ENCODE data around the gene ACTL7B. TPM values are rescaled to one million over a fixed set of nuclear protein-coding genes. Genes with fewer than 3 reads are reported as not detected.

The ACTL7B gene
- total and polyA plus RNA-seq, 2 donors (not counting 1 experiment from before 2014, with no cell fraction given) = 0.07 TPM; not detected in 1

- Histone ChIP-seq H3K27me3 (replicated peaks in 1 of 4; ENCODE audit: control extremely low read depth in 1 of 4, control insufficient read depth in 3 of 4, insufficient read depth in 4 of 4, low read length in 3 of 4) (no peaks in the 10 kb centered on the region), H4K20me1 (ENCODE audit: control insufficient read depth, insufficient read depth, low read length, poor library complexity, severe bottlenecking) (no peaks in the 10 kb centered on the region), H3K9ac (ENCODE audit: low read length) (no peak overlapping the region), H3K9me3 (ENCODE audit: control extremely low read depth in 1 of 3, control insufficient read depth in 2 of 3, insufficient read depth in 1 of 3, low read length in 2 of 3) (no peaks in the 10 kb centered on the region), H3K4me1 (ENCODE audit: control insufficient read depth in 2 of 2, insufficient read depth in 2 of 2, low read length in 2 of 2) (no peaks in the 10 kb centered on the region), H3K4me3 (ENCODE audit: control extremely low read depth in 1 of 5, extremely low read depth in 1 of 5, insufficient read depth in 1 of 5, low read depth in 2 of 5, low read length in 4 of 5) (no peak overlapping the region), H3K79me2 (ENCODE audit: control insufficient read depth, insufficient read depth, low read length) (no peaks in the 10 kb centered on the region), H3K36me3 (replicated peaks in 1 of 2; ENCODE audit: control extremely low read depth in 1 of 2, control insufficient read depth in 1 of 2, extremely low read depth in 1 of 2, insufficient read depth in 2 of 2, low read length in 1 of 2) (no peaks in the 10 kb centered on the region), H2AFZ (ENCODE audit: insufficient read depth, low read depth, low read length, poor library complexity, severe bottlenecking) (no peak overlapping the region), H3K4me2 (replicated peaks; ENCODE audit: low read depth, low read length, poor library complexity, severe bottlenecking) (no peak overlapping the region), H3K27ac (ENCODE audit: low read length in 2 of 2) (no peak overlapping the region)
- no peak overlapping the region for H3K27ac Mint-ChIP-seq
- ChIA-PET POLR2A (no interaction called here), CTCF (no interaction called here)
- no peak for DNase-seq
- 96% methylated on average over 59 of the region's 59 CpGs for WGBS (ENCODE audit: insufficient coverage)
- TF ChIP-seq, protein P1, sequence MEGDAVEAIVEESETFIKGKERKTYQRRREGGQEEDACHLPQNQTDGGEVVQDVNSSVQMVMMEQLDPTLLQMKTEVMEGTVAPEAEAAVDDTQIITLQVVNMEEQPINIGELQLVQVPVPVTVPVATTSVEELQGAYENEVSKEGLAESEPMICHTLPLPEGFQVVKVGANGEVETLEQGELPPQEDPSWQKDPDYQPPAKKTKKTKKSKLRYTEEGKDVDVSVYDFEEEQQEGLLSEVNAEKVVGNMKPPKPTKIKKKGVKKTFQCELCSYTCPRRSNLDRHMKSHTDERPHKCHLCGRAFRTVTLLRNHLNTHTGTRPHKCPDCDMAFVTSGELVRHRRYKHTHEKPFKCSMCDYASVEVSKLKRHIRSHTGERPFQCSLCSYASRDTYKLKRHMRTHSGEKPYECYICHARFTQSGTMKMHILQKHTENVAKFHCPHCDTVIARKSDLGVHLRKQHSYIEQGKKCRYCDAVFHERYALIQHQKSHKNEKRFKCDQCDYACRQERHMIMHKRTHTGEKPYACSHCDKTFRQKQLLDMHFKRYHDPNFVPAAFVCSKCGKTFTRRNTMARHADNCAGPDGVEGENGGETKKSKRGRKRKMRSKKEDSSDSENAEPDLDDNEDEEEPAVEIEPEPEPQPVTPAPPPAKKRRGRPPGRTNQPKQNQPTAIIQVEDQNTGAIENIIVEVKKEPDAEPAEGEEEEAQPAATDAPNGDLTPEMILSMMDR (IDR thresholded peaks at IDR 0.05) = no peak
- no peak for TF ChIP-seq EZH2 (IDR thresholded peaks at IDR 0.05; ENCODE audit: borderline replicate concordance, insufficient read depth, low read depth, low read length, poor library complexity, severe bottlenecking)
- H3K27me3 Mint-ChIP-seq = peaks cover 9% of the 10 kb centered on the region
- H3K4me1 Mint-ChIP-seq = no peaks in the 10 kb centered on the region
- H3K4me3 Mint-ChIP-seq = no peak overlapping the region
- no peaks in the 10 kb centered on the region for H3K9me3 Mint-ChIP-seq (ENCODE audit: insufficient read depth)
- intact Hi-C loops (cut with micrococcal nuclease) = no loop called here
- ATAC-seq (ENCODE audit: low read depth) = no peak
Observed at GRCh38 chr9:108854641-108855528, 901 bp downstream of the ACTL7B start.

DNA sequence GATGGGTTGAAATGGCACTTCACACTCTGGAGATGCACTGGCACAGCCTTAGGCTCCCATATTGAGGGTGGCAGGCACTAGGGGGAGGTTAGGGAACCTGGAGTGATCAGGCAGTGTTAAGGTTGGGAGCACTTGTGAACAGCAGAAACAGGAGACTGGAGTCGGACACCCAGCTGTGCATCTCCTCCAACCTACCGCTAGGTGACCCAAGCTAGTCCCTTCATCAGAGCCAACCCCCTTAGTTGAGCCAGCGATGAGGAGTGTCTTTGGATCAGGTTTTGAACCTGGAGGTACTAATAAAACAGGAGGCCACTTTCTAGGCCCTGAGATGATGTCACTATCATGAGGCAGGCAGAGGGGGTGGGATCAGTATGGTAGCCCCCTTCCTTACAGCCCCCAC, 1.7 kb downstream of the ACTL7B start:
- Mint-ChIP-seq H3K4me1 (no peaks in the 10 kb centered on the region), H3K9me3 (ENCODE audit: insufficient read depth) (no peaks in the 10 kb centered on the region), H3K27me3 (peaks cover 9% of the 10 kb centered on the region), H3K27ac (no peak overlapping the region), H3K4me3 (no peak overlapping the region)
- no peak overlapping the region for H3K9ac ChIP-seq (ENCODE audit: low read length)
- no peak for ATAC-seq (ENCODE audit: low read depth)
- no peaks in the 10 kb centered on the region for H3K4me1 ChIP-seq (ENCODE audit: control insufficient read depth in 2 of 2, insufficient read depth in 2 of 2, low read length in 2 of 2)
- no peaks in the 10 kb centered on the region for H3K9me3 ChIP-seq (ENCODE audit: control extremely low read depth in 1 of 3, control insufficient read depth in 2 of 3, insufficient read depth in 1 of 3, low read length in 2 of 3)
- H3K36me3 ChIP-seq (replicated peaks in 1 of 2; ENCODE audit: control extremely low read depth in 1 of 2, control insufficient read depth in 1 of 2, extremely low read depth in 1 of 2, insufficient read depth in 2 of 2, low read length in 1 of 2) = no peaks in the 10 kb centered on the region
- intact Hi-C loops (cut with micrococcal nuclease) = no loop called here
- H3K79me2 ChIP-seq (ENCODE audit: control insufficient read depth, insufficient read depth, low read length) = no peaks in the 10 kb centered on the region
- POLR2A ChIA-PET = no interaction called here
- H3K4me3 ChIP-seq (ENCODE audit: control extremely low read depth in 1 of 5, extremely low read depth in 1 of 5, insufficient read depth in 1 of 5, low read depth in 2 of 5, low read length in 4 of 5) = no peak overlapping the region
- CTCF ChIA-PET = no interaction called here
- H3K27me3 ChIP-seq (replicated peaks in 1 of 4; ENCODE audit: control extremely low read depth in 1 of 4, control insufficient read depth in 3 of 4, insufficient read depth in 4 of 4, low read length in 3 of 4) = no peaks in the 10 kb centered on the region
- no peak overlapping the region for H2AFZ ChIP-seq (ENCODE audit: insufficient read depth, low read depth, low read length, poor library complexity, severe bottlenecking)
- H3K4me2 ChIP-seq (replicated peaks; ENCODE audit: low read depth, low read length, poor library complexity, severe bottlenecking) = no peak overlapping the region
- 80% methylated on average over 1 of the region's 3 CpGs for WGBS (ENCODE audit: insufficient coverage)
- TF ChIP-seq, protein P1 (IDR thresholded peaks at IDR 0.05) = no peak
- no peak for TF ChIP-seq EZH2 (IDR thresholded peaks at IDR 0.05; ENCODE audit: borderline replicate concordance, insufficient read depth, low read depth, low read length, poor library complexity, severe bottlenecking)
- no peaks in the 10 kb centered on the region for H4K20me1 ChIP-seq (ENCODE audit: control insufficient read depth, insufficient read depth, low read length, poor library complexity, severe bottlenecking)
- H3K27ac ChIP-seq (ENCODE audit: low read length in 2 of 2) = no peak overlapping the region
- DNase-seq = no peak

Measured in B cell (primary cell).